HepG2 (cell line): ENCODE data around the gene OARD1. TPM values are rescaled to one million over a fixed set of nuclear protein-coding genes. Genes with fewer than 3 reads are reported as not detected.
A peak's percentile ranks its signal among the peaks of the same experiment; 100 is the strongest.

Experiments used
- BATF2 ChIP-seq: sonication (generic); formaldehyde crosslinking; IDR thresholded peaks from 2 replicates; pipeline ENCODE4 v1.8.0; 2022; ENCODE audit warnings: mild to moderate bottlenecking, missing genetic modification reagents, moderate library complexity
- GMEB1 ChIP-seq: sonication (generic); formaldehyde crosslinking; IDR thresholded peaks from 2 replicates; pipeline ENCODE4 v1.5.1; 2020; ENCODE audit warnings: missing genetic modification reagents, mild to moderate bottlenecking, borderline replicate concordance
- MAX ChIP-seq: IDR thresholded peaks from 2 replicates; pipeline ENCODE4 v1.6.1; 2012; ENCODE audit warnings: inconsistent platforms
- MIER3 ChIP-seq: IDR thresholded peaks from 2 replicates; pipeline ENCODE4 v1.6.1; 2016; ENCODE audit warnings: missing compliant biosample characterization, borderline replicate concordance
- PLRG1 ChIP-seq: fragments of 450-650 bp; conservative IDR thresholded peaks from 2 replicates; pipeline ENCODE4 v1.6.1; 2016
- RFXAP ChIP-seq: sonication (generic); formaldehyde crosslinking; IDR thresholded peaks from 2 replicates; pipeline ENCODE4 v1.4.0; 2020; ENCODE audit warnings: missing genetic modification reagents, borderline replicate concordance
- SCMH1 ChIP-seq: sonication (generic); formaldehyde crosslinking; IDR thresholded peaks from 2 replicates; pipeline ENCODE4 v1.9.0; 2021; ENCODE audit warnings: missing genetic modification reagents, mild to moderate bottlenecking, borderline replicate concordance
- TFDP2 ChIP-seq: sonication (generic); formaldehyde crosslinking; IDR thresholded peaks from 2 replicates; pipeline ENCODE4 v1.4.0; 2020; ENCODE audit warnings: missing genetic modification reagents
- ZBTB34 ChIP-seq: sonication (generic); formaldehyde crosslinking; IDR thresholded peaks from 2 replicates; pipeline ENCODE4 v1.8.0; 2022; ENCODE audit warnings: mild to moderate bottlenecking, missing genetic modification reagents
- ZEB1 ChIP-seq: IDR thresholded peaks from 2 replicates; pipeline ENCODE4 v1.6.1; 2012; ENCODE audit warnings: mild to moderate bottlenecking, low read depth, inconsistent platforms; ENCODE audit not compliant: insufficient replicate concordance
- ZNF530 ChIP-seq: sonication (generic); formaldehyde crosslinking; IDR thresholded peaks from 2 replicates; pipeline ENCODE4 v1.5.0; 2020; ENCODE audit warnings: low read depth, mild to moderate bottlenecking, missing genetic modification reagents
- ZNF550 ChIP-seq: sonication (generic); formaldehyde crosslinking; IDR thresholded peaks from 2 replicates; pipeline ENCODE4 v1.4.0; 2020; ENCODE audit warnings: mild to moderate bottlenecking, missing genetic modification reagents, borderline replicate concordance
- ZNF646 ChIP-seq: sonication (generic); formaldehyde crosslinking; IDR thresholded peaks from 2 replicates; pipeline ENCODE4 v1.9.0; 2021; ENCODE audit warnings: mild to moderate bottlenecking, missing genetic modification reagents
- ZNF784 ChIP-seq: sonication (generic); formaldehyde crosslinking; IDR thresholded peaks from 2 replicates; pipeline ENCODE4 v1.5.1; 2020; ENCODE audit warnings: missing genetic modification reagents, mild to moderate bottlenecking, borderline replicate concordance
- ZNF879 ChIP-seq: sonication (generic); formaldehyde crosslinking; IDR thresholded peaks from 2 replicates; pipeline ENCODE4 v1.8.1; 2023; ENCODE audit warnings: missing genetic modification reagents
- polyA plus RNA-seq, 8 experiments: library from polyadenylated mRNA; depleted of rRNA in 3 of 8; stranded (reverse) in 7 of 8; unstranded in 1 of 8; fragments of >200 nt; fragmentation: Illumina TruSeq in 4 of 8; extraction: Trizol in 4 of 8; gene quantifications; 2 replicates each; pipeline versions ENCODE4 v1.2.1 to v1.2.3, GENCODE V29; 2011 to 2016; ENCODE audit warnings: low read depth in 4 of 8, missing spikeins in 1 of 8, mixed read lengths in 1 of 8; ENCODE audit not compliant: insufficient read depth in 1 of 8
- total RNA-seq, 5 experiments: library from RNA; depleted of rRNA; stranded (reverse); fragments of >200 nt; fragmentation: Illumina TruSeq; extraction: Trizol; gene quantifications; 2 replicates each; pipeline ENCODE4 v1.2.3, GENCODE V29; 2016; ENCODE audit warnings: low read depth in 1 of 5

Gene OARD1
- total and polyA plus RNA-seq, 2 of the 13 experiments (the other 11 are each of a cell fraction or from before 2014, with no cell fraction given), result 18.4 to 49.0 TPM

- no peak for TF ChIP-seq BATF2 (CRISPR knock-in tag)
- TF ChIP-seq PLRG1, result no peak
- no peak for TF ChIP-seq ZNF530
- no peak; the same call in 1 of the 2 replicates for TF ChIP-seq MAX
- no peak for TF ChIP-seq ZNF550 (CRISPR knock-in tag)
- peak; percentile 85; the same call in 1 of the 2 replicates for TF ChIP-seq ZNF784
- no peak; the same call in 1 of the 2 replicates for TF ChIP-seq RFXAP (CRISPR knock-in tag)
- TF ChIP-seq ZNF879, result no peak
- no peak for TF ChIP-seq SCMH1
- TF ChIP-seq MIER3 (CRISPR knock-in tag), result peak; percentile 82
- TF ChIP-seq ZBTB34 (CRISPR knock-in tag), result no peak
- peak; percentile 49; the same call in 1 of the 2 replicates for TF ChIP-seq TFDP2 (CRISPR knock-in tag)
- TF ChIP-seq ZNF646 (CRISPR knock-in tag), result no peak
- no peak for TF ChIP-seq ZEB1
- peak; percentile 52; the same call in 1 of the 2 replicates for TF ChIP-seq GMEB1 (CRISPR knock-in tag)
These were observed 31.8 kb downstream of the OARD1 start (continued) for GRCh38 chr6:41040101-41040939.
